Spleen (tissue), 7 donors: ENCODE measurements around the gene IQGAP1.

Experiments
- POLR2A ChIP-seq, 3 donors: fragments of 450-650 bp; IDR thresholded peaks; one replicate each; pipeline ENCODE4 v1.5.1; 2017; ENCODE audit warnings: antibody characterized with exemption in 3 of 3, mild to moderate bottlenecking in 1 of 3
- TF ChIP-seq, protein P1 (sequence below), 11 experiments: fragments of 200-600 bp in 7 of 11; fragments of 450-650 bp in 4 of 11; sonication (generic) in 4 of 11; IDR thresholded peaks in 8 of 11; conservative IDR thresholded peaks in 3 of 11; 1 replicate in 7 of 11; 2 replicates in 4 of 11; pipeline versions ENCODE4 v1.4.0 to v1.8.0; 2016 to 2021; ENCODE audit warnings: antibody characterized with exemption in 11 of 11, inconsistent platforms in 4 of 11, mild to moderate bottlenecking in 1 of 11
- donor health status: DM: no; HTN: no; CAD: no; lungs with moderate emphysema.
- donor health status: DM: no; HTN: no; CAD: no.
- donor health status: DM: no; HTN: no; CAD: no.

DNA sequence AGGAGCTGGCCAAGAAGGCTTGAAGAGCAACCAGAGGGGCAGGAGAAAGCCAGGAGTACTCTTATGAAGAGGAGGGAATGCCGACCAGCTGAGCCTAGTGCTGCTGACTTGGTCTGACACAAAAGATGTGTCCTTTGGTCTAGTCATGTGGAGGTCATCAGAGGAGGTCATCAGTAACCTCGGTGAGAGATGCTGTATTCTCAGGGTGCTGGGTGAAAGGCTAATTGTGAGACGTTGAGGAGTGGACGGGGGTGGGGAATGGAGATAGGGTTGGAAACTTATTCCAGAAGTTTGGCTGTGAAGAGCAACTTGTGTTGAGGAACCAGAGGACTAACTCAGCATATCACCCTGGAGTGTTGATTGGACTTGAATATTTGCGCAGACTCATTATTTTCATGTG is 147.2 kb downstream of the IQGAP1 start:
- TF ChIP-seq, protein P1, sequence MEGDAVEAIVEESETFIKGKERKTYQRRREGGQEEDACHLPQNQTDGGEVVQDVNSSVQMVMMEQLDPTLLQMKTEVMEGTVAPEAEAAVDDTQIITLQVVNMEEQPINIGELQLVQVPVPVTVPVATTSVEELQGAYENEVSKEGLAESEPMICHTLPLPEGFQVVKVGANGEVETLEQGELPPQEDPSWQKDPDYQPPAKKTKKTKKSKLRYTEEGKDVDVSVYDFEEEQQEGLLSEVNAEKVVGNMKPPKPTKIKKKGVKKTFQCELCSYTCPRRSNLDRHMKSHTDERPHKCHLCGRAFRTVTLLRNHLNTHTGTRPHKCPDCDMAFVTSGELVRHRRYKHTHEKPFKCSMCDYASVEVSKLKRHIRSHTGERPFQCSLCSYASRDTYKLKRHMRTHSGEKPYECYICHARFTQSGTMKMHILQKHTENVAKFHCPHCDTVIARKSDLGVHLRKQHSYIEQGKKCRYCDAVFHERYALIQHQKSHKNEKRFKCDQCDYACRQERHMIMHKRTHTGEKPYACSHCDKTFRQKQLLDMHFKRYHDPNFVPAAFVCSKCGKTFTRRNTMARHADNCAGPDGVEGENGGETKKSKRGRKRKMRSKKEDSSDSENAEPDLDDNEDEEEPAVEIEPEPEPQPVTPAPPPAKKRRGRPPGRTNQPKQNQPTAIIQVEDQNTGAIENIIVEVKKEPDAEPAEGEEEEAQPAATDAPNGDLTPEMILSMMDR (IDR thresholded peaks at IDR 0.05 in 8 of 11, conservative IDR thresholded peaks at IDR 0.05 in 3 of 11): no peak
- no peak for TF ChIP-seq POLR2A (IDR thresholded peaks at IDR 0.05)
